ENCODE measurements around the gene OSTF1.
A peak's percentile ranks its signal among the peaks of the same experiment; 100 is the strongest.

Gene OSTF1, protein sequence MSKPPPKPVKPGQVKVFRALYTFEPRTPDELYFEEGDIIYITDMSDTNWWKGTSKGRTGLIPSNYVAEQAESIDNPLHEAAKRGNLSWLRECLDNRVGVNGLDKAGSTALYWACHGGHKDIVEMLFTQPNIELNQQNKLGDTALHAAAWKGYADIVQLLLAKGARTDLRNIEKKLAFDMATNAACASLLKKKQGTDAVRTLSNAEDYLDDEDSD

DNA sequence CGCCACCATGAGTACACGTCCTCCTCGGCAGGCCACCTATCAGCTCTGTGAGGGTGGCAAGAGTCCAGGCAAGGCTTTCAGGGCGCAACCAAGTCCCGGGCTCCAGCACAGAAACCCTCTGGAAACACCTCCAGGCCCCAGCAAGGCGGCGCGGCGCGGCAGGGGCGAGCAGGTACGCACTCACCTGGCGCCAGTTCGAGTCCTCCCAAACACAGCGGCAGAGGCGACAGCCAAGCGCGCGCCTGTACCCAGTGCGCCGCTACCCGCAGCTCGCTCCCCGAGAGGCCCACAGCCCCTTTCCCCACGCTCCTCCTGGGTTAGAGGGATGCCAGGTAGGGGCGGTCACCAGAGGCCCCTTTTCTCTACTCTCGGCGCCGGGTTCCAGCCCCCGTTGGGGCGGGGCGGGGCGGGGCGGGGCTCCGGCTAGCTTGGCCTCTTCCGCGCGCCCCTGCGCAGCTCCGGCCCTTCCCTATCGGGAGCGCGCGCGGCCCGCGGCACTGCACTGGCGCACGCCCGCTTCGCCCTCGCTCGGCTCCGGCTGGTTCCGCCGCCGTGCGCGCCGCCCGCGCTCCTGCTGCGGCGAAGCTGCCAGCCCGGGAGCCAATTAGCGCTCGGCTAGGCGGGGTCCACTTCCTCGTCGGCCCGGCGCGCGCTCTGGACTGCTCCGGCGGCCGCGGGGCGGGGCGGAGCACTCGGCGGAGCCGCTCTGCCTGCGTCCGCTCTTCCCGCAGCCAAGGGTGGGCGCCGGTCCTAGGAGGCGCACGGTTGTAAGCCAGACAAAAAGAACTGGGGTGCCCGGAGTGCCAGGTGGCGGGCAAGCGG lies at the start of gene OSTF1, which contains the start of gene NMRK1:
Gene OSTF1, plus strand, starts transcription at position 691 of the 822 bp plus-strand sequence. CDS start 179 bp downstream, outside the sequence.
Gene NMRK1, minus strand, starts transcription at position 332 of the 822 bp plus-strand sequence. CDS start 5,040 bp downstream, outside the sequence.
- TF ChIP-seq, protein P1, sequence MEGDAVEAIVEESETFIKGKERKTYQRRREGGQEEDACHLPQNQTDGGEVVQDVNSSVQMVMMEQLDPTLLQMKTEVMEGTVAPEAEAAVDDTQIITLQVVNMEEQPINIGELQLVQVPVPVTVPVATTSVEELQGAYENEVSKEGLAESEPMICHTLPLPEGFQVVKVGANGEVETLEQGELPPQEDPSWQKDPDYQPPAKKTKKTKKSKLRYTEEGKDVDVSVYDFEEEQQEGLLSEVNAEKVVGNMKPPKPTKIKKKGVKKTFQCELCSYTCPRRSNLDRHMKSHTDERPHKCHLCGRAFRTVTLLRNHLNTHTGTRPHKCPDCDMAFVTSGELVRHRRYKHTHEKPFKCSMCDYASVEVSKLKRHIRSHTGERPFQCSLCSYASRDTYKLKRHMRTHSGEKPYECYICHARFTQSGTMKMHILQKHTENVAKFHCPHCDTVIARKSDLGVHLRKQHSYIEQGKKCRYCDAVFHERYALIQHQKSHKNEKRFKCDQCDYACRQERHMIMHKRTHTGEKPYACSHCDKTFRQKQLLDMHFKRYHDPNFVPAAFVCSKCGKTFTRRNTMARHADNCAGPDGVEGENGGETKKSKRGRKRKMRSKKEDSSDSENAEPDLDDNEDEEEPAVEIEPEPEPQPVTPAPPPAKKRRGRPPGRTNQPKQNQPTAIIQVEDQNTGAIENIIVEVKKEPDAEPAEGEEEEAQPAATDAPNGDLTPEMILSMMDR (IDR thresholded peaks at IDR 0.05; ENCODE audit: low read depth, low read length): no peak
- in situ Hi-C loops (cut with HindIII; ENCODE audit: low sequenced_read_pairs): no loop called here
- peak; percentile 96 for DNase-seq (ENCODE audit: low read depth, low spot score)
- peak within 1 kb of the TSS; percentile 91 for H3K4me3 ChIP-seq (ENCODE audit: low read depth, low read length)

DNA sequence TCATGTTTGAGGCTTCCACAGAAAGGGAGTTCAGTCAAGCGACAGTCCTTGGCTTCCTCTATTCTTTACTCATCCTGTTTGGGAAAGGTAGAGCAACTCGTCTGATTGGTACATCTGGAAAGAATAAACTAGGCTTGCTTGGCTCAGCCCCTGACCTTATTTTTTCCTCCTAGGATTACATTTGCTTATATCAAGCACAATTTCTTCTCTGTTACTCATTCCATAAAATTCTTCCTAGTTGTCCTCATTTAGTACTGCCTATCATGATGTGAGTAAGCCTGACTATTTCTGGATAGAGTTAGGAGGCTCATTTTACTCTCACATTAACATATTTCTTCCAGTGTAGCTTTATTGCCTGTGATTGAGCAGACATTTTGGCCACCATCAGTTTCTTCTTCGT lies 49.3 kb upstream of the OSTF1 start:
- in situ Hi-C loops (cut with HindIII; ENCODE audit: low sequenced_read_pairs): no loop called here
- H3K4me3 ChIP-seq (ENCODE audit: low read depth, low read length): no peak overlapping the region
- TF ChIP-seq, protein P1 (IDR thresholded peaks at IDR 0.05; ENCODE audit: low read depth, low read length): no peak
- DNase-seq (ENCODE audit: low read depth, low spot score): peak; percentile 45

DNA sequence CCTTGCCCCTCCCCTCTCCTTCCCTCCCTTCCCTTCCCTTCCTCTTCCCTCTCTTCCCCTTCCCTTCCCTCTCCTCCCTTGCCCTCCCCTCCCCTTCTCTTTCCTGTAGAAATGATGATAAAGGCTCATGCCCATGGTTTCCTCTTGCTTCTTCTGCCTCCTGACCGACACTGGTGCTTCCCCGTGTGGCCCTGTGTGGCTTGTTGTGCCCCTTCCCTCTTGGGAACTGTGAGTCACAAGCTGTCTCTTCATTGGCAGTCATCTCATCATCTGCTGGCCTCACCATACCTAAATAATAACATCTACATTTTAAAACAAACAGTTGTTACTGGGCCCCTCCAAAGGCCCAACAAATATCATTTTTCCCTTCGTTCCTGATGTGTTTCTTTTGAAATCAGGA lies 48.5 kb upstream of the OSTF1 start:
- DNase-seq (ENCODE audit: low read depth, low spot score): no peak
- H3K4me3 ChIP-seq (ENCODE audit: low read depth, low read length): no peak overlapping the region
- in situ Hi-C loops (cut with HindIII; ENCODE audit: low sequenced_read_pairs): no loop called here
- TF ChIP-seq, protein P1 (IDR thresholded peaks at IDR 0.05; ENCODE audit: low read depth, low read length): no peak

DNA sequence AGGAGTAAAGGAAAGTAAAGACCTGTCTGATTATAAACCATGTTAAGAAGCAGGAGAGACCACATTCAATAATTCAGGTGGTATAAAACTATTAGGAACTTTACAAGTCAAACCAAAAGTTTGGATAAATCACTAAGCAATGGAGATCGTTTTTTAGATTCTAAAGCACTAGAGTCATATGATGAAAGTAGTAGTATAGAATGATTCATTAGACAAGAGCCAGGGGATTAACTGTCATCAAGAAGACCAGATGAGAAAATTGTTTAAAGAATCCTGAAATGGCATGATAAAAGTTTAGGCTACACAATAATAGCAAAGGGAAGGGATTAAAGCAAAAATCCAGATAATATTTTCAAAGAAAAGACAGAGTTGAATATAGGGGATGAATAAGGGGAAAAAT lies 47.3 kb upstream of the OSTF1 start:
- TF ChIP-seq, protein P1 (IDR thresholded peaks at IDR 0.05; ENCODE audit: low read depth, low read length): no peak
- in situ Hi-C loops (cut with HindIII; ENCODE audit: low sequenced_read_pairs): no loop called here
- no peak overlapping the region for H3K4me3 ChIP-seq (ENCODE audit: low read depth, low read length)
- no peak for DNase-seq (ENCODE audit: low read depth, low spot score)

DNA sequence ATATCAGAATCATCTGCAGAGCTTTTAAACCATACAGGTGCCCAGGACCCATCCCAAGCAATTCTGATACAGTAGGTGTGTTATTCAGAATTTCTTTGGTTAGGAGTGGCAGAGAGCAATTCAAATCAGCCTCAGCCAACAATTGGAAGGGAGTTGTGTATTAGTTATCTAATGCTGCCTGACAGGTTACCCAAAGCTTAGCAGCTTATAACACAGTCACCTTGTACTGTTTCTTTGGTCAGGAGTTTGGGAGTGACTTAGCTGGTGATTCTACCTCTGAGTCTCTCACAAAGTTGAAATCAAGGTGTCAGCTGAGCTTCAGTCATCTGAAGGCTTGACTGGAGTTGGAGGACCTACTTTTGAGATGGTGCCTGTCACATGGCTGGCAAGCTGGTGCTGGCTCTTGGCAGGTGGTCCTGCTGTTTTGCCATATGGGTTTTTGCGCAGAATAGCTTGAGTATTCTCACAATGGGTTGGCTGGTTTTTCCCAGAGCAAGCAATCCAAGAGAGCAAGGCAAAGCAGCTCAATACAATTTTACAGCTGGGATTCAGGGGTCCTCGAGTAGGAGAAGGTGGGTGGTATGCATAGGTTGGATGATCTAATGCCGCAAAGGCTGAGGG lies 41.5 kb upstream of the OSTF1 start:
- in situ Hi-C loops (cut with HindIII; ENCODE audit: low sequenced_read_pairs): no loop called here
- TF ChIP-seq, protein P1 (IDR thresholded peaks at IDR 0.05; ENCODE audit: low read depth, low read length): no peak
- DNase-seq (ENCODE audit: low read depth, low spot score): no peak
- H3K4me3 ChIP-seq (ENCODE audit: low read depth, low read length): no peak overlapping the region

DNA sequence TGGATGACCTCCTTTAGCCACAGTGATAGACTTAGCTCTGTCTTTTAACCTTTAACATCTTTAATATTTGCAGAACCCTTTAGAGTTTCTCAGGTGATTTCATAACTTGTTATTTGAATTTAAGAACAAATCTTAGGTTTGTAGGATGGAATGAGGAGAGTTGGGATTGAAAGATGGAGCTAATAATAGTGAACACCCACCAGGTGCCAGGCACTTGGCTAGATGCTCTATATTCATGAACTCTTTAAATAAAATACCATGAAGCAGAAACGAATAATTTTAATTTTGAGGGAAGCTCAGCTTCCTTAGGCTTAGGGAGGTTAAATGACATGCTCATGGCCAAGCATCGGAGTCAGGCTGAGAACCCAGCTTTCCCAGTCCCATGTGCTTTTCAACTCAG lies 40.8 kb upstream of the OSTF1 start:
- DNase-seq (ENCODE audit: low read depth, low spot score): no peak
- H3K4me3 ChIP-seq (ENCODE audit: low read depth, low read length): no peak overlapping the region
- TF ChIP-seq, protein P1 (IDR thresholded peaks at IDR 0.05; ENCODE audit: low read depth, low read length): no peak
- in situ Hi-C loops (cut with HindIII; ENCODE audit: low sequenced_read_pairs): no loop called here

Measured in astrocyte of the spinal cord (primary cell).